Stimulated activated memory B cell treated with anti-CD40 and anti-IgM and Interleukin-4, amounts not matched to agents 10 μg/mL and 1 μg/mL and 100 μg/mL, for 72 hours (primary cell): ENCODE results near the gene GPM6B.
"Not testable (repeated sequence)": the region's sequence is repeated elsewhere in the genome, so short reads cannot be mapped to it uniquely, and the experiment has no call there.

Source experiments
- ATAC-seq: fragments of 150-1000 bp; cut with Tn5 transposase; 2 replicates; pipeline ENCODE4 v1.10.0; 2021
- H3K27ac Mint-ChIP-seq: one replicate; pipeline ENCODE4 v1.8.0; 2022; ENCODE audit warnings: mild to moderate bottlenecking, mixed read lengths
- H3K27me3 Mint-ChIP-seq: one replicate; pipeline ENCODE4 v1.8.0; 2022; ENCODE audit warnings: mixed read lengths
- H3K36me3 Mint-ChIP-seq: one replicate; pipeline ENCODE4 v1.8.0; 2022; ENCODE audit warnings: mixed read lengths
- H3K4me1 Mint-ChIP-seq: one replicate; pipeline ENCODE4 v1.8.0; 2022; ENCODE audit warnings: mixed read lengths
- H3K4me3 Mint-ChIP-seq: one replicate; pipeline ENCODE4 v1.8.0; 2022; ENCODE audit warnings: mild to moderate bottlenecking, moderate library complexity, mixed read lengths
- H3K9me3 Mint-ChIP-seq: one replicate; pipeline ENCODE4 v1.8.0; 2022; ENCODE audit warnings: mixed read lengths

The GPM6B gene

GRCh38 chrX:13733506-13733905, 83.4 kb downstream of the GPM6B start:
- H3K27ac Mint-ChIP-seq: peak overlapping the region; percentile 98
- H3K9me3 Mint-ChIP-seq: no peaks in the 10 kb centered on the region
- H3K27me3 Mint-ChIP-seq: no peaks in the 10 kb centered on the region
- H3K4me1 Mint-ChIP-seq: peaks cover 39% of the 10 kb centered on the region
- peaks cover 13% of the 10 kb centered on the region for H3K36me3 Mint-ChIP-seq
- no peak for ATAC-seq
- H3K4me3 Mint-ChIP-seq: peak overlapping the region; percentile 95

GRCh38 chrX:13732246-13733067, 84.4 kb downstream of the GPM6B start:
- H3K9me3 Mint-ChIP-seq: no peaks in the 10 kb centered on the region
- no peak for ATAC-seq
- H3K27me3 Mint-ChIP-seq: no peaks in the 10 kb centered on the region
- peaks cover 48% of the 10 kb centered on the region for H3K4me1 Mint-ChIP-seq
- H3K27ac Mint-ChIP-seq: peak overlapping the region; percentile 61
- peaks cover 19% of the 10 kb centered on the region for H3K36me3 Mint-ChIP-seq
- H3K4me3 Mint-ChIP-seq: peak overlapping the region; percentile 6

- H3K27me3 Mint-ChIP-seq, H3K4me3 Mint-ChIP-seq, ATAC-seq, H3K9me3 Mint-ChIP-seq, H3K27ac Mint-ChIP-seq: not testable (repeated sequence)
- Mint-ChIP-seq H3K4me1 (peaks cover 59% of the 10 kb centered on the region), H3K36me3 (peaks cover 35% of the 10 kb centered on the region)
Measured at GRCh38 chrX:13730523-13730922, 86.4 kb downstream of the GPM6B start.

- H3K27me3 Mint-ChIP-seq, H3K9me3 Mint-ChIP-seq, ATAC-seq, H3K4me3 Mint-ChIP-seq, H3K27ac Mint-ChIP-seq: not testable (repeated sequence)
- Mint-ChIP-seq H3K36me3 (peaks cover 53% of the 10 kb centered on the region), H3K4me1 (peaks cover 61% of the 10 kb centered on the region)
Measured at GRCh38 chrX:13726583-13726982, 90.3 kb downstream of the GPM6B start.

GRCh38 chrX:13724878-13725277, 92.0 kb downstream of the GPM6B start:
- not testable (repeated sequence) for H3K4me3 Mint-ChIP-seq, ATAC-seq
- H3K4me1 Mint-ChIP-seq: peaks cover 54% of the 10 kb centered on the region

GRCh38 chrX:13721819-13722519, 94.9 kb downstream of the GPM6B start:
- H3K27me3 Mint-ChIP-seq: no peaks in the 10 kb centered on the region
- H3K9me3 Mint-ChIP-seq: no peaks in the 10 kb centered on the region
- H3K36me3 Mint-ChIP-seq: peaks cover 38% of the 10 kb centered on the region
- H3K4me1 Mint-ChIP-seq: peaks cover 35% of the 10 kb centered on the region
- no peak overlapping the region for H3K27ac Mint-ChIP-seq
- ATAC-seq: no peak
- no peak overlapping the region for H3K4me3 Mint-ChIP-seq

More at GRCh38 chrX:13724878-13725277, 92.0 kb downstream of the GPM6B start:
- H3K27ac Mint-ChIP-seq, H3K27me3 Mint-ChIP-seq, H3K9me3 Mint-ChIP-seq: not testable (repeated sequence)
- peaks cover 49% of the 10 kb centered on the region for H3K36me3 Mint-ChIP-seq

GRCh38 chrX:13721371-13721770, 95.5 kb downstream of the GPM6B start:
- peaks cover 32% of the 10 kb centered on the region for H3K36me3 Mint-ChIP-seq
- no peaks in the 10 kb centered on the region for H3K9me3 Mint-ChIP-seq
- H3K27ac Mint-ChIP-seq: no peak overlapping the region
- no peaks in the 10 kb centered on the region for H3K27me3 Mint-ChIP-seq
- no peak overlapping the region for H3K4me3 Mint-ChIP-seq
- peaks cover 29% of the 10 kb centered on the region for H3K4me1 Mint-ChIP-seq
- no peak for ATAC-seq
